ENCODE measurements around the gene FILIP1L. TPM values are rescaled to one million over a fixed set of nuclear protein-coding genes. Genes with fewer than 3 reads are reported as not detected.

Gene FILIP1L
- total RNA-seq, 1 donor from 2014 or later, result 1.1 TPM

- FAIRE-seq (no peak), DNase-seq (ENCODE audit: low read depth) (no peak)
- Histone ChIP-seq H3K27me3 (ENCODE audit: control insufficient read depth, insufficient read depth, low read length) (no peaks in the 10 kb centered on the region), H3K4me3 (ENCODE audit: low read depth, low read length) (no peak overlapping the region), H3K36me3 (ENCODE audit: control insufficient read depth, insufficient read depth, low read length) (no peaks in the 10 kb centered on the region)
- TF ChIP-seq, protein P1, sequence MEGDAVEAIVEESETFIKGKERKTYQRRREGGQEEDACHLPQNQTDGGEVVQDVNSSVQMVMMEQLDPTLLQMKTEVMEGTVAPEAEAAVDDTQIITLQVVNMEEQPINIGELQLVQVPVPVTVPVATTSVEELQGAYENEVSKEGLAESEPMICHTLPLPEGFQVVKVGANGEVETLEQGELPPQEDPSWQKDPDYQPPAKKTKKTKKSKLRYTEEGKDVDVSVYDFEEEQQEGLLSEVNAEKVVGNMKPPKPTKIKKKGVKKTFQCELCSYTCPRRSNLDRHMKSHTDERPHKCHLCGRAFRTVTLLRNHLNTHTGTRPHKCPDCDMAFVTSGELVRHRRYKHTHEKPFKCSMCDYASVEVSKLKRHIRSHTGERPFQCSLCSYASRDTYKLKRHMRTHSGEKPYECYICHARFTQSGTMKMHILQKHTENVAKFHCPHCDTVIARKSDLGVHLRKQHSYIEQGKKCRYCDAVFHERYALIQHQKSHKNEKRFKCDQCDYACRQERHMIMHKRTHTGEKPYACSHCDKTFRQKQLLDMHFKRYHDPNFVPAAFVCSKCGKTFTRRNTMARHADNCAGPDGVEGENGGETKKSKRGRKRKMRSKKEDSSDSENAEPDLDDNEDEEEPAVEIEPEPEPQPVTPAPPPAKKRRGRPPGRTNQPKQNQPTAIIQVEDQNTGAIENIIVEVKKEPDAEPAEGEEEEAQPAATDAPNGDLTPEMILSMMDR (IDR thresholded peaks at IDR 0.05; ENCODE audit: insufficient read depth, low read length, severe bottlenecking), result no peak
Observed at GRCh38 chr3:100027321-100027720, 87.0 kb downstream of the FILIP1L start.

DNA sequence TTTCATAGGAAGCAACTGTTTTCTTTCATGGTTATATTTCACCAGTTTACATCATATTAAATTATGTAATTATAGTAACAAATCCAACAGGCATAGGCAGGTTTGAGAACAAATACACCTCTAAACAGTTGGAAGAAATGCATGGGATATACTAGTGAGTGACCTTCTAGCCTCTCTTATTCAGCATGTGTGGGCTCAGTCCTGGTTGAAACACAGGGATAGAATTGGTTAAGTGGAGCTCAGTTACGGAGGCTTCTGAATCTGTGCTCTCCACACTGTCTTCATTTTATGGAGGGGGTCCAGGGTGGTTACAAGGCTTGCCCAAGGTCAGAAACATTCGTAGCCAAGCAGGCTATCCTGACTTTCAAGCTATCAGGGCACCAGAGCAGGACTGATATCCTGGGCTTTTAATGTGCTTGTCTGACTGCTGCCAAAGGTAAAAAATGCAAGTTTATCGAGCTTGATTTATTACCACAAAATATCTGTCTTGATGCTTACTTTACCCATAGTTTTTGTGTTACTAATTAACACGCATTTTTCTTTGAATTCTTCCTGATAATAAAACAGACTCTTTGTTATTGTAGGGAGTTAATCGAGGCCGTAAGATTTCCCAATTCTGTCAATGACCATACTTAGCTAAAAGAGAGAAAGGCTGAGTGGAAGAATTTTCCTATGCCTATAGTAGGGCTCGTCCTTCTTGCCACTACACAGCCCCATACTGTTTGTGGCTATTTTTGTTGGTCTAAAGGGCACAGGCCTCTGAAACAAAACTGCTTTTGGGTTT, 89.6 kb downstream of the FILIP1L start:
- Histone ChIP-seq H3K27me3 (ENCODE audit: control insufficient read depth, insufficient read depth, low read length) (no peaks in the 10 kb centered on the region), H3K4me3 (ENCODE audit: low read depth, low read length) (no peak overlapping the region), H3K36me3 (ENCODE audit: control insufficient read depth, insufficient read depth, low read length) (no peaks in the 10 kb centered on the region)
- FAIRE-seq (no peak), DNase-seq (ENCODE audit: low read depth) (peak; percentile 15)
- TF ChIP-seq, protein P1 (IDR thresholded peaks at IDR 0.05; ENCODE audit: insufficient read depth, low read length, severe bottlenecking), result no peak

GRCh38 chr3:100023595-100023994, 90.7 kb downstream of the FILIP1L start:
- Histone ChIP-seq H3K27me3 (ENCODE audit: control insufficient read depth, insufficient read depth, low read length) (no peaks in the 10 kb centered on the region), H3K36me3 (ENCODE audit: control insufficient read depth, insufficient read depth, low read length) (no peaks in the 10 kb centered on the region), H3K4me3 (ENCODE audit: low read depth, low read length) (no peak overlapping the region)
- TF ChIP-seq, protein P1 (IDR thresholded peaks at IDR 0.05; ENCODE audit: insufficient read depth, low read length, severe bottlenecking), result no peak
- FAIRE-seq (no peak), DNase-seq (ENCODE audit: low read depth) (peak; percentile 61)

GRCh38 chr3:100023150-100023549, 91.2 kb downstream of the FILIP1L start:
- no peak overlapping the region for H3K4me3 ChIP-seq (ENCODE audit: low read depth, low read length)
- FAIRE-seq (no peak), DNase-seq (ENCODE audit: low read depth) (no peak)
- TF ChIP-seq, protein P1 (IDR thresholded peaks at IDR 0.05; ENCODE audit: insufficient read depth, low read length, severe bottlenecking), result no peak
- H3K27me3 ChIP-seq (ENCODE audit: control insufficient read depth, insufficient read depth, low read length), result no peaks in the 10 kb centered on the region
- no peaks in the 10 kb centered on the region for H3K36me3 ChIP-seq (ENCODE audit: control insufficient read depth, insufficient read depth, low read length)

GRCh38 chr3:100022506-100022905, 91.8 kb downstream of the FILIP1L start:
- no peaks in the 10 kb centered on the region for H3K36me3 ChIP-seq (ENCODE audit: control insufficient read depth, insufficient read depth, low read length)
- H3K4me3 ChIP-seq (ENCODE audit: low read depth, low read length), result no peak overlapping the region
- no peak for FAIRE-seq
- DNase-seq (ENCODE audit: low read depth), result no peak
- TF ChIP-seq, protein P1 (IDR thresholded peaks at IDR 0.05; ENCODE audit: insufficient read depth, low read length, severe bottlenecking), result no peak
- H3K27me3 ChIP-seq (ENCODE audit: control insufficient read depth, insufficient read depth, low read length), result no peaks in the 10 kb centered on the region
